Colonic mucosa (tissue), 4 donors: ENCODE measurements around the gene BPIFA1. TPM values are rescaled to one million over a fixed set of nuclear protein-coding genes. Genes with fewer than 3 reads are reported as not detected.

Experiments used
- DNase-seq: peaks from one replicate; pipeline ENCODE4 v3.0.0-alpha.2; 2020
- H3K27ac ChIP-seq: fragments of 200-600 bp; one replicate; pipeline ENCODE4 v1.8.0; 2021
- H3K27me3 ChIP-seq: fragments of 200-600 bp; one replicate; pipeline ENCODE4 v1.8.0; 2021
- H3K36me3 ChIP-seq: fragments of 200-600 bp; one replicate; pipeline ENCODE4 v1.8.0; 2021
- H3K4me1 ChIP-seq: fragments of 200-600 bp; one replicate; pipeline ENCODE4 v1.8.0; 2021; ENCODE audit warnings: mild to moderate bottlenecking
- H3K4me3 ChIP-seq: fragments of 200-600 bp; one replicate; pipeline ENCODE4 v1.8.0; 2021
- H3K9ac ChIP-seq, 2 donors: one replicate each; pipeline ENCODE4 v1.7.0; 2013; ENCODE audit warnings: control low read depth in 2 of 2, low read depth in 2 of 2, low read length in 2 of 2
- H3K9me3 ChIP-seq: fragments of 200-600 bp; one replicate; pipeline ENCODE4 v1.8.0; 2021
- CTCF ChIP-seq: fragments of 200-600 bp; IDR thresholded peaks from one replicate; pipeline ENCODE4 v1.8.0; 2022; ENCODE audit warnings: antibody characterized with exemption, mild to moderate bottlenecking
- intact Hi-C: fragments of 100-400 bp; cut with DNase I; formaldehyde crosslinking; loops from one replicate; pipeline ENCODE4 v1.14.1; 2022
- total RNA-seq, 2 donors: library from RNA; stranded (reverse); fragmentation: NEBNext Ultra II Directional in 1 of 2; extraction: Animal tissue kit (Norgen Biotek cat#: 25700) in 1 of 2; gene quantifications; one replicate each; pipeline ENCODE4 v1.2.1, GENCODE V29; 2021
- donor health status: healthy.
- donor health status: DM: no; HTN: no; CAD: no.
- donor health status: DM: no; HTN: no; CAD: no.

Gene BPIFA1
- total RNA-seq, 2 donors from 2014 or later: not detected

- Histone ChIP-seq H3K27ac (no peak overlapping the region), H3K9me3 (no peaks in the 10 kb centered on the region), H3K27me3 (no peaks in the 10 kb centered on the region), H3K4me1 (no peaks in the 10 kb centered on the region), H3K9ac (no peak overlapping the region), H3K36me3 (no peaks in the 10 kb centered on the region), H3K4me3 (no peak overlapping the region)
- intact Hi-C loops: no loop called here
- DNase-seq: no peak
- no peak for TF ChIP-seq CTCF
Observed at GRCh38 chr20:33276303-33277113, 40.7 kb downstream of the BPIFA1 start.

- H3K4me1 ChIP-seq: no peaks in the 10 kb centered on the region
- no peaks in the 10 kb centered on the region for H3K27me3 ChIP-seq
- TF ChIP-seq CTCF: no peak
- H3K27ac ChIP-seq: no peak overlapping the region
- no peak overlapping the region for H3K4me3 ChIP-seq
- no peaks in the 10 kb centered on the region for H3K9me3 ChIP-seq
- intact Hi-C loops: no loop called here
- no peak overlapping the region for H3K9ac ChIP-seq
- no peaks in the 10 kb centered on the region for H3K36me3 ChIP-seq
- DNase-seq: no peak
Observed at GRCh38 chr20:33277471-33278441, 42.0 kb downstream of the BPIFA1 start.

GRCh38 chr20:33278700-33279099, 42.9 kb downstream of the BPIFA1 start:
- intact Hi-C loops: no loop called here
- no peak overlapping the region for H3K27ac ChIP-seq
- H3K27me3 ChIP-seq: no peaks in the 10 kb centered on the region

GRCh38 chr20:33279261-33279910, 43.6 kb downstream of the BPIFA1 start:
- no peak for DNase-seq
- no peak for TF ChIP-seq CTCF
- intact Hi-C loops: no loop called here
- Histone ChIP-seq H3K9ac (no peak overlapping the region), H3K27me3 (no peaks in the 10 kb centered on the region), H3K4me1 (no peaks in the 10 kb centered on the region), H3K4me3 (no peak overlapping the region), H3K27ac (no peak overlapping the region), H3K9me3 (no peaks in the 10 kb centered on the region), H3K36me3 (no peaks in the 10 kb centered on the region)

More at GRCh38 chr20:33278700-33279099, 42.9 kb downstream of the BPIFA1 start:
- H3K4me3 ChIP-seq: no peak overlapping the region
- no peaks in the 10 kb centered on the region for H3K36me3 ChIP-seq
- no peak for TF ChIP-seq CTCF
- H3K4me1 ChIP-seq: no peaks in the 10 kb centered on the region
- no peak overlapping the region for H3K9ac ChIP-seq
- H3K9me3 ChIP-seq: no peaks in the 10 kb centered on the region
- no peak for DNase-seq

GRCh38 chr20:33280000-33280680, 44.3 kb downstream of the BPIFA1 start:
- Histone ChIP-seq H3K27ac (no peak overlapping the region), H3K9ac (no peak overlapping the region), H3K36me3 (no peaks in the 10 kb centered on the region), H3K4me1 (no peaks in the 10 kb centered on the region), H3K27me3 (no peaks in the 10 kb centered on the region), H3K4me3 (no peak overlapping the region), H3K9me3 (no peaks in the 10 kb centered on the region)
- TF ChIP-seq CTCF: no peak
- no peak for DNase-seq
- intact Hi-C loops: no loop called here
